Spleen (tissue), 11 donors: ENCODE results near the gene P2RY2. TPM values are rescaled to one million over a fixed set of nuclear protein-coding genes. Genes with fewer than 3 reads are reported as not detected.

Experiments
- DNase-seq: peaks from one replicate; pipeline ENCODE4 v3.0.0-alpha.2; 2020
- H3K27ac ChIP-seq, 8 donors: fragments of 200-600 bp; sonication (generic) in 7 of 8; 1 replicate in 4 of 8; 2 replicates in 4 of 8; pipeline versions ENCODE4 v1.5.0 to v1.8.0; 2016 to 2021; ENCODE audit warnings: inconsistent platforms in 4 of 8, mild to moderate bottlenecking in 4 of 8, moderate library complexity in 1 of 8
- H3K27me3 ChIP-seq, 7 donors: fragments of 200-600 bp; sonication (generic) in 6 of 7; replicated peaks in 1 of 7; 1 replicate in 4 of 7; 2 replicates in 3 of 7; pipeline versions ENCODE4 v1.5.0 to v1.8.0; 2016 to 2021; ENCODE audit warnings: inconsistent platforms in 3 of 7, mild to moderate bottlenecking in 1 of 7
- H3K36me3 ChIP-seq, 6 donors: fragments of 200-600 bp; sonication (generic) in 5 of 6; 1 replicate in 4 of 6; 2 replicates in 2 of 6; pipeline versions ENCODE4 v1.5.0 to v1.8.0; 2016 to 2021; ENCODE audit warnings: inconsistent platforms in 2 of 6
- H3K4me1 ChIP-seq, 6 donors: fragments of 200-600 bp; sonication (generic) in 5 of 6; 1 replicate in 3 of 6; 2 replicates in 3 of 6; pipeline versions ENCODE4 v1.5.0 to v1.8.0; 2016 to 2021; ENCODE audit warnings: inconsistent platforms in 3 of 6
- H3K4me3 ChIP-seq, 8 donors: fragments of 200-600 bp; sonication (generic) in 7 of 8; 1 replicate in 4 of 8; 2 replicates in 4 of 8; pipeline versions ENCODE4 v1.5.0 to v1.8.0; 2016 to 2021; ENCODE audit warnings: inconsistent platforms in 4 of 8, mild to moderate bottlenecking in 4 of 8, moderate library complexity in 2 of 8
- H3K9me3 ChIP-seq, 8 donors: fragments of 200-600 bp; sonication (generic) in 7 of 8; 1 replicate in 4 of 8; 2 replicates in 4 of 8; pipeline versions ENCODE4 v1.5.0 to v1.8.0; 2016 to 2021; ENCODE audit warnings: inconsistent platforms in 4 of 8
- CTCF ChIP-seq, 11 experiments: fragments of 200-600 bp in 7 of 11; fragments of 450-650 bp in 4 of 11; sonication (generic) in 4 of 11; IDR thresholded peaks in 8 of 11; conservative IDR thresholded peaks in 3 of 11; 1 replicate in 7 of 11; 2 replicates in 4 of 11; pipeline versions ENCODE4 v1.4.0 to v1.8.0; 2016 to 2021; ENCODE audit warnings: antibody characterized with exemption in 11 of 11, inconsistent platforms in 4 of 11, mild to moderate bottlenecking in 1 of 11
- POLR2A ChIP-seq, 3 donors: fragments of 450-650 bp; IDR thresholded peaks; one replicate each; pipeline ENCODE4 v1.5.1; 2017; ENCODE audit warnings: antibody characterized with exemption in 3 of 3, mild to moderate bottlenecking in 1 of 3
- POLR2AphosphoS5 ChIP-seq, 3 donors: sonication (generic); formaldehyde crosslinking; IDR thresholded peaks; one replicate each; pipeline ENCODE4 v1.5.1; 2017; ENCODE audit warnings: antibody characterized with exemption in 3 of 3
- WGBS, 5 donors: extraction: QIAGEN DNeasy Blood & Tissue Kit in 3 of 5; methylation state at CpG; one replicate each; pipeline versions ENCODE4 v1.1.5 to v1.1.7; 2013 to 2018; 5-methylcytosine and 5-hydroxymethylcytosine counted together
- intact Hi-C: fragments of 100-400 bp; cut with DNase I; formaldehyde crosslinking; loops from one replicate; pipeline ENCODE4 v1.15.0; 2023; ENCODE audit warnings: low total_unique reads
- polyA plus RNA-seq, 3 donors: library from polyadenylated mRNA; stranded (reverse); fragments of 200-250 nt; gene quantifications; one replicate each; pipeline ENCODE4 v1.2.1, GENCODE V29; 2013
- total RNA-seq, 7 donors: library from RNA; depleted of rRNA in 3 of 7; stranded (reverse); fragments of >200 nt in 3 of 7; fragmentation: NEBNext Ultra II Directional in 4 of 7; extraction: Animal tissue kit (Norgen Biotek cat#: 25700) in 4 of 7; gene quantifications; one replicate each; pipeline versions ENCODE4 v1.1.0 to v1.2.1, GENCODE V29; 2016 to 2021
- donor health status: healthy with polysubstance abuse.
- donor health status: DM: no; HTN: no; CAD: no; lungs with moderate emphysema.
- donor health status: DM: no; HTN: no; CAD: no.
- donor health status: Bipolar disorder and iron deficiency.
- donor health status: healthy.
- donor health status: DM: no; HTN: no; CAD: no.
- donor health status: DM: yes; HTN: yes; CAD: no.

P2RY2 gene
- total and polyA plus RNA-seq, 10 donors = 0.99 to 17.5 (median 10.7) TPM

- intact Hi-C loops = no loop called here
- WGBS, 5 donors = 62 to 87% (median 76%) methylated on average over 3 of the region's 3 CpGs
- H3K27ac ChIP-seq = peak overlapping the region in 5 of 8 donors; percentile 62 to 78 (median 70)
Observed at GRCh38 chr11:73265853-73266645, 48.0 kb downstream of the P2RY2 start.

GRCh38 chr11:73266646-73267020 lies 48.6 kb downstream of the P2RY2 start:
- Histone ChIP-seq H3K9me3 (no peaks in the 10 kb centered on the region), H3K27ac (peak overlapping the region in 5 of 8 donors; percentile 62 to 78 (median 70)), H3K36me3 (no peaks in the 10 kb centered on the region), H3K4me1 (peaks cover 5 to 57% (median 35%) of the 10 kb centered on the region in 6 donors), H3K27me3 (peaks cover 0 to 32% (median 9%) of the 10 kb centered on the region in 7 donors), H3K4me3 (peak overlapping the region in 4 of 8 donors; percentile 42 to 65 (median 51))
- intact Hi-C loops = no loop called here
- no peak for TF ChIP-seq POLR2A (IDR thresholded peaks at IDR 0.05)
- no peak for TF ChIP-seq CTCF (IDR thresholded peaks at IDR 0.05 in 8 of 11, conservative IDR thresholded peaks at IDR 0.05 in 3 of 11)
- no peak for TF ChIP-seq POLR2AphosphoS5 (IDR thresholded peaks at IDR 0.05)
- WGBS, 5 donors = 51 to 85% (median 71%) methylated on average over 4 of the region's 4 CpGs
- DNase-seq = no peak

More at GRCh38 chr11:73265853-73266645, 48.0 kb downstream of the P2RY2 start:
- peaks cover 5 to 52% (median 29%) of the 10 kb centered on the region in 6 donors for H3K4me1 ChIP-seq
- TF ChIP-seq CTCF (IDR thresholded peaks at IDR 0.05 in 8 of 11, conservative IDR thresholded peaks at IDR 0.05 in 3 of 11) = no peak
- TF ChIP-seq POLR2AphosphoS5 (IDR thresholded peaks at IDR 0.05) = no peak
- TF ChIP-seq POLR2A (IDR thresholded peaks at IDR 0.05) = no peak
- H3K36me3 ChIP-seq = no peaks in the 10 kb centered on the region
- H3K4me3 ChIP-seq = peak overlapping the region in 6 of 8 donors; percentile 14 to 65 (median 46)
- H3K9me3 ChIP-seq = no peaks in the 10 kb centered on the region
- H3K27me3 ChIP-seq = peaks cover 0 to 32% (median 9%) of the 10 kb centered on the region in 7 donors
- DNase-seq = no peak

- WGBS, 5 donors = 64 to 83% (median 73%) methylated on average over 3 of the region's 3 CpGs
- DNase-seq = no peak
- Histone ChIP-seq H3K27ac (peak overlapping the region in 5 of 8 donors; percentile 62 to 78 (median 70)), H3K9me3 (no peaks in the 10 kb centered on the region), H3K4me3 (peak overlapping the region in 1 of 8 donors; percentile 65), H3K36me3 (no peaks in the 10 kb centered on the region), H3K4me1 (peaks cover 5 to 64% (median 41%) of the 10 kb centered on the region in 6 donors), H3K27me3 (peaks cover 0 to 32% (median 9%) of the 10 kb centered on the region in 7 donors)
- TF ChIP-seq CTCF (IDR thresholded peaks at IDR 0.05 in 8 of 11, conservative IDR thresholded peaks at IDR 0.05 in 3 of 11) (no peak), POLR2AphosphoS5 (IDR thresholded peaks at IDR 0.05) (no peak), POLR2A (IDR thresholded peaks at IDR 0.05) (no peak)
- intact Hi-C loops = no loop called here
Observed at GRCh38 chr11:73267122-73267846, 49.2 kb downstream of the P2RY2 start.
